Omental fat pad (tissue), 4 donors: ENCODE data around the gene FBXL7. TPM values are rescaled to one million over a fixed set of nuclear protein-coding genes. Genes with fewer than 3 reads are reported as not detected.

Experiments used
- ATAC-seq: fragments of 150-250 bp; one replicate; pipeline ENCODE4 v1.9.1; 2016; ENCODE audit warnings: mild to moderate bottlenecking, moderate library complexity; ENCODE audit not compliant: low FRiP score
- DNase-seq: peaks from one replicate; pipeline ENCODE4 v3.0.0-alpha.2; 2019; ENCODE audit warnings: low spot score
- CTCF ChIP-seq, 3 donors: fragments of 450-650 bp; IDR thresholded peaks; one replicate each; pipeline ENCODE4 v1.5.1; 2016 to 2017; ENCODE audit warnings: antibody characterized with exemption in 3 of 3, mild to moderate bottlenecking in 3 of 3, moderate library complexity in 2 of 3
- total RNA-seq, 4 donors: library from RNA; depleted of rRNA; stranded (reverse); fragments of >200 nt; gene quantifications; one replicate each; pipeline ENCODE4 v1.1.0, GENCODE V29; 2016

The FBXL7 gene
- total RNA-seq, 4 donors from 2014 or later = 9.1 to 47.1 (median 17.1) TPM

- no peak for TF ChIP-seq CTCF (IDR thresholded peaks at IDR 0.05)
- ATAC-seq (no peak), DNase-seq (no peak)
These were observed 189.9 kb downstream of the FBXL7 start for GRCh38 chr5:15689836-15690235.

DNA sequence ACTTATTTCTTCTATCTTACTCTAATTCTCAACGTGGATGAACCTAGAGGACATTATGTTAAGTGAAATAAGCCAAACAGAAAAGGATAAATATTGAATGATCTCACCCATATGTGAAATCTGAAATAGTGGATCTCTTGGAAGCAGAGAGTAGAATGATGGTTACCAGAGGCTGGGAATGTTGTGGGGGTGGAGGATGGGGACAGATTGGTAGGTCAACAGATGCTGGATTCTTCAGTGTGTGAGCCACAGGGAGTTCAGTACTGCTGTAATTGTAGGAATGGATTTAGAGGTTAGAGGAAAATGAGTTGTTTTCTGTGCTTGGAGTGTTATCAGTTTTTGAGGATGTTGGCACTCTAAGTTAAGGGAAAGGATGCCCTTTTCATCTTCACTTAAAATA lies 190.6 kb downstream of the FBXL7 start:
- ATAC-seq = no peak
- DNase-seq = no peak
- no peak for TF ChIP-seq CTCF (IDR thresholded peaks at IDR 0.05)

- ATAC-seq = no peak
- no peak for TF ChIP-seq CTCF (IDR thresholded peaks at IDR 0.05)
- DNase-seq = no peak
These were observed 191.5 kb downstream of the FBXL7 start for GRCh38 chr5:15691521-15691920.

- DNase-seq (no peak), ATAC-seq (no peak)
- no peak for TF ChIP-seq CTCF (IDR thresholded peaks at IDR 0.05)
These were observed 192.9 kb downstream of the FBXL7 start for GRCh38 chr5:15692706-15693381.

DNA sequence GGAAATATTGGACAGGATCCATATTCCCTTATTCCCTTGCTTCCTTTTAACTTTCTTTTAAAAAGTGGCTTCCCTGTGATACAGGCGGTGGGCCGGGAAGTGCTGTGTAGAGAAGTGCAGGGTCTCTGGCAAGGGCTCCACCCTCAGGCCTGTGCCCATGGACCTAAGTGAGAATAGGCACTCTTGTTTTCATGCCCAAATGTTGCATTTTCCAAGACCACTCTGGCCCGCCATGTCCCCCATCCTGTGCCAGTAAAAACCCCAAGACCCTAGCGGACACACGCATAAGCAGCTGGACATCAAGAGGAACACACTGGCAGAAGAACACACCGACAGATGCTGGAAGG lies 193.4 kb downstream of the FBXL7 start:
- ATAC-seq (no peak), DNase-seq (no peak)

DNA sequence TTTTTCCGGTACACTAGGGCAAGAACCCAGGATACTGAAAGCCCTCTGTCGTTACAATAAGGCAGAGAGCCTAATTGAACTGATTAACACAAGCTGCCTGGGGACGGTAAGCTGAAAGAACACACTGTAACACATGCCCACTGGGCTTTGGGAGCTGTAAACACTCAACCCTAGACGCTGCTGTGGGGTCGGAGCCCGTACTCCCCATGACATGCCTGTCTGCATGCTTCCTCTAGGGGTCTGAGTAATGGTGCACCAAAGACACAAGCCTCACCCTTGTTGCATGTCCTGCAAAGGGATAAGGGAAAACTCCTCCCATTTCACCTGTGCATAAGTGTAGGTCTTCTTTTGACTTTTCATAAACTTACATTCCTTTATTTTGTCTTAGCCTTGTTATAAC lies 194.0 kb downstream of the FBXL7 start:
- no peak for DNase-seq
- no peak for TF ChIP-seq CTCF (IDR thresholded peaks at IDR 0.05)
- ATAC-seq = no peak

More for the DNA sequence above, 193.4 kb downstream of the FBXL7 start:
- TF ChIP-seq CTCF (IDR thresholded peaks at IDR 0.05) = no peak

DNA sequence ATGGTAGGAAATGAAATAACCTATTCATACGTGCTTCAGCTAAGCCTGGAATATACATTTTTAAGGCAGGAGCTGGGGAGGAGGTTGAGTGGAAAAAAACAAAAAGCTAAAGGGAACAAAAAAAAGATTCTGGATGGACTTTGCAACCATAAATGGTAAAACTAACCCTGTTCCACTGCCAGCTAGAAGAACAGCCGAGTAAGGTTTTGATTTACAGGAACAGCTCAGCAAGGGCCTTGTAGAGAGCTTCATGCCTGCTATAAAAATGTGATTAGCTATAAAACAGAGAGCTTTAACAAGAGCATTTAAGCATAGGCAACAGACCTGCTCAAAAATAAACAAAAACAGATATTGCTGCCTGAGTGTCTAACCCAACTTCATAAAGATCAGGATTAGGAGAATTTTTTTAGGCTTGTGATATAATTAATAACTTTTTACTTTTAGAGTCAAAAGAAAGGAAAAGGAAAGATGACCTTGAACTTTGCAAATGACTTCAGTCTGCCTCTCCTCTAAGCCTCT lies 194.8 kb downstream of the FBXL7 start:
- no peak for TF ChIP-seq CTCF (IDR thresholded peaks at IDR 0.05)
- no peak for DNase-seq
- no peak for ATAC-seq
